Right lung (tissue), 10 donors: ENCODE data around the gene CDH11. TPM values are rescaled to one million over a fixed set of nuclear protein-coding genes. Genes with fewer than 3 reads are reported as not detected.
A peak's percentile ranks its signal among the peaks of the same experiment; 100 is the strongest.

Experiments
- DNase-seq, 2 donors: peaks; one replicate each; pipeline ENCODE4 v3.0.0-alpha.2; 2013
- long read RNA-seq, 8 donors: transcript quantifications; one replicate each; lab custom pipeline, GENCODE V29; 2026
- polyA plus RNA-seq, 5 donors: library from polyadenylated mRNA; unstranded; fragments of 120-200 nt; gene quantifications; one replicate each; pipeline versions ENCODE4 v1.2.1 to v1.2.3, GENCODE V29; 2013; ENCODE audit warnings: inconsistent platforms in 1 of 5, low replicate concordance in 1 of 5; ENCODE audit not compliant: insufficient read length in 5 of 5, insufficient read depth in 1 of 5

Gene CDH11, protein sequence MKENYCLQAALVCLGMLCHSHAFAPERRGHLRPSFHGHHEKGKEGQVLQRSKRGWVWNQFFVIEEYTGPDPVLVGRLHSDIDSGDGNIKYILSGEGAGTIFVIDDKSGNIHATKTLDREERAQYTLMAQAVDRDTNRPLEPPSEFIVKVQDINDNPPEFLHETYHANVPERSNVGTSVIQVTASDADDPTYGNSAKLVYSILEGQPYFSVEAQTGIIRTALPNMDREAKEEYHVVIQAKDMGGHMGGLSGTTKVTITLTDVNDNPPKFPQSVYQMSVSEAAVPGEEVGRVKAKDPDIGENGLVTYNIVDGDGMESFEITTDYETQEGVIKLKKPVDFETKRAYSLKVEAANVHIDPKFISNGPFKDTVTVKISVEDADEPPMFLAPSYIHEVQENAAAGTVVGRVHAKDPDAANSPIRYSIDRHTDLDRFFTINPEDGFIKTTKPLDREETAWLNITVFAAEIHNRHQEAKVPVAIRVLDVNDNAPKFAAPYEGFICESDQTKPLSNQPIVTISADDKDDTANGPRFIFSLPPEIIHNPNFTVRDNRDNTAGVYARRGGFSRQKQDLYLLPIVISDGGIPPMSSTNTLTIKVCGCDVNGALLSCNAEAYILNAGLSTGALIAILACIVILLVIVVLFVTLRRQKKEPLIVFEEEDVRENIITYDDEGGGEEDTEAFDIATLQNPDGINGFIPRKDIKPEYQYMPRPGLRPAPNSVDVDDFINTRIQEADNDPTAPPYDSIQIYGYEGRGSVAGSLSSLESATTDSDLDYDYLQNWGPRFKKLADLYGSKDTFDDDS
- 100 to 1,000 TPM; 251 to 340 (median 284) TPM for polyA plus RNA-seq
- long read RNA-seq, donor 1, full-length matches to known transcripts = 39 of 46 reads
- long read RNA-seq, donor 1, partial matches to known transcripts = 7 of 46 reads
- long read RNA-seq, donor 1, other reads (novel, unspliced or antisense) = 0 of 46 reads
- long read RNA-seq, donor 2, full-length matches to known transcripts = 27 of 27 reads
- long read RNA-seq, donor 2, partial matches to known transcripts = 0 of 27 reads
- long read RNA-seq, donor 2, other reads (novel, unspliced or antisense) = 0 of 27 reads
- long read RNA-seq, donor 3, full-length matches to known transcripts = 10 of 18 reads
- long read RNA-seq, donor 3, partial matches to known transcripts = 8 of 18 reads
- long read RNA-seq, donor 3, other reads (novel, unspliced or antisense) = 0 of 18 reads
- long read RNA-seq, donor 4, full-length matches to known transcripts = 30 of 30 reads
- long read RNA-seq, donor 4, partial matches to known transcripts = 0 of 30 reads
- long read RNA-seq, donor 4, other reads (novel, unspliced or antisense) = 0 of 30 reads
- long read RNA-seq, donor 5, full-length matches to known transcripts = 28 of 47 reads
- long read RNA-seq, donor 5, partial matches to known transcripts = 19 of 47 reads
- long read RNA-seq, donor 5, other reads (novel, unspliced or antisense) = 0 of 47 reads
- long read RNA-seq, donor 6, full-length matches to known transcripts = 55 of 68 reads
- long read RNA-seq, donor 6, partial matches to known transcripts = 13 of 68 reads
- long read RNA-seq, donor 6, other reads (novel, unspliced or antisense) = 0 of 68 reads
- long read RNA-seq, donor 7, full-length matches to known transcripts = 18 of 24 reads
- long read RNA-seq, donor 7, partial matches to known transcripts = 6 of 24 reads
- long read RNA-seq, donor 7, other reads (novel, unspliced or antisense) = 0 of 24 reads
- long read RNA-seq, donor 8, full-length matches to known transcripts = 17 of 17 reads
- long read RNA-seq, donor 8, partial matches to known transcripts = 0 of 17 reads
- long read RNA-seq, donor 8, other reads (novel, unspliced or antisense) = 0 of 17 reads

DNA sequence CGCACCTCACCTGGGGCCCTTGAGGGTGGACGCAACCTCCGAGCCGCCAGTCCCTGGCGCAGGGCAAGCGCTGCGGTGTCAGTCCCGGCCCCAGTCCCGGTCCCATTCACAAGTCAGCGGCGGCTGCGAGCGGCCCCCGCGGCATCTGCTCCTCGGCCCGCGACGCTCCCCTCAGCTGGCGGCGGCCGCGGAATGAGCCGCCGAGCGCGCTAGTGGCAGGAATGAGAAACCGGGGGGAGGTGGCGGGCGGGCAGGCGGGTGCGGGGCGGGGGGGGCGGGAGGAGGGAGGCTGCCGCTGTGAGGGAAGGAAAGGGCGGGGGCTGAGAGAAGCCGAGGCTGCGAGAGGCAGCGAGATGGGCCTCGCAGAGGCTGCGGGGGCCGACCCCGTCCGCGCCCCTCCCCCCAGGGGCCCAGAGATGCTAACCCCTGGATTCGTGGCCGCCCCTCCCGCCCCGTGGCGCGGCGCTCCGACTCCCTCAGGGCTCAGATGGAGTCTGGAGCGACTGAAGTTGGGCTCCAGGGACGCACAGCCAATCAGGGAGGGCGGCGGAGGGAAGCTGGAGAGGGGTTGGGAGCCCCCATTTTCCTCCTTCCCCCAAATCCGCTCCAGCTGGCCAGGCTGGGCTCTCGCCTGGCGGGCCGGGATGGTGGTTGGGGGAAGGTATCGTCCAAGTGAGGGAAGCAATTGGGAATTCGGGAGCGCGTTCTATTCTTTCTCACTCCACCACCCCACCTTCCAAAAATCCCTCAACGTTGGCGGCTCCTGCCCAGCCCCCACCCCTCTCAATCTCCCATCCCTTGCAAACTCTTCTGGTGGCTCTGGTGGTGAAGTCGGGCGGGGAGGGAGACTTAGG, at the start of gene CDH11:
Gene CDH11 (minus strand): TSS at position 194 of the 854 bp plus-strand sequence. CDS start 117,194 bp downstream, outside the sequence.
- DNase-seq = peak; percentile 91

DNA sequence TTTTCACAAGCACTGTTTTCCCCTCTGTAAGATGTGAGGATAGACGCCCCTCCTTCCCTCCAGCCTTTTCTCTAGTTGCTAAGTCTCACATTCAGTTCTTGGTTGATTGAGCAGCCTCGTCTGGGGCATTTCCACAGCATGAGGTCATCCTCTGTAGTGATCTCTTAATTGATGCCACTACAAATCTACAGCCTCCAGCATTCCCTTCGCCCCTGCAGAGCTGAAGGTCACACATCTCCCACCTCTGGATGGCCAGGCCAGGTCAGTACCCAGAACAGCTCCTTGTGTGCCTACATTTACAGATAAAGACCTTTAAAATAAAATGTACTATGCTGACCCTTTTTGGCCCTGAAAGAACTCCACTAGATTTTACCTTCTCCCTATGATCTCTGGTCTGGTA, 32.5 kb upstream of the CDH11 start:
- DNase-seq = no peak

DNA sequence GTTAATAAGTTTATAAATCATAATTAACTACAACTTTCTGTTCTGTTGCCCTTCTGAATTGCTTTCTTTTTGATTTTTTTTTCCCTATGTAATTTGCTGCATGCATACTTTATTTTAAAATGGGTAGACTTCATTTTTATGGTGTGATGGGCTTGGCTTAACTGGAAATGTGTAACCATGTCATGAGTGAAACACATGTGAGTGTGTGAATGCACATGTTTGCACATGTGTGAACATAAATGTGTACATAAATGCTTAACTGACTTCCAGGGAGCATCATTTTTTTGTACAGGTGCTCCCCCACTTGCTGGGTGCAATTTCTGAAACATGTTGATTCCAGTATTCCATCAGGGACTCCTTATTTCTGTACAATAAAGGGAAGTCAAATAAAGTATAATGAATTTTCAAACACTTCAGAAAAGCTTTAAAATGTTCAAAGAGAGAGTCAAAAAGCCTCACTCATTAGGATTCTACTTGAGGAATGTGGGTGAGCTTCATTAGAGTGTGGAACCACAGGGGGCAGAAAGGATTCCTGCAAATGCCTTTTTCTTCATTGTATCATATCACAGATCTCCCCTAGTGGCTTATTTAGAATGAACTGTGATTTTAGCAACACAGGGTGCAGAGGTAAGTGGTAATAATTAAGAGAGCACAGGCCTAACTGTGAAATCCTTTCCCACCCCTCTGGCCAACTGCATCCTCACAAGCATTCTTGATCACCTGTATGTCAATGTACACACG, 31.7 kb upstream of the CDH11 start:
- DNase-seq = no peak

DNA sequence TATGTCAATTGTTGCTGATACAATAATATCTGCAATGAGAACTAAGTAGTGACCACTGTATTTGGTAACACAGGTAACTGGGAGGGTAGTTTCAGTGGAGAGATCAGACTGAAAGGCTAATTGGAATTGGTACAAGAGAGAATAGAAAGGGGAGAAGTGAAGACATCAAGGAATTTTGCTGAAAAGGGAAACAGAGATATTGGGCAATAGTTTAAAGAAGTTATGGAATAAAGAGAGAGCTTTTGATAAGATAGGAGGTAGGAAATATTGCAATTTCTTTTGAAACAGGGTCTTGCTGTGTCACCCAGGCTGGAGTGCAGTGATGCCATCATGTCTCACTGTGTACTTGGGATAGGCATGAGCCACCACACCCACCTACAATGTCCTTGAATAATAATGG, 26.9 kb upstream of the CDH11 start:
- no peak for DNase-seq

DNA sequence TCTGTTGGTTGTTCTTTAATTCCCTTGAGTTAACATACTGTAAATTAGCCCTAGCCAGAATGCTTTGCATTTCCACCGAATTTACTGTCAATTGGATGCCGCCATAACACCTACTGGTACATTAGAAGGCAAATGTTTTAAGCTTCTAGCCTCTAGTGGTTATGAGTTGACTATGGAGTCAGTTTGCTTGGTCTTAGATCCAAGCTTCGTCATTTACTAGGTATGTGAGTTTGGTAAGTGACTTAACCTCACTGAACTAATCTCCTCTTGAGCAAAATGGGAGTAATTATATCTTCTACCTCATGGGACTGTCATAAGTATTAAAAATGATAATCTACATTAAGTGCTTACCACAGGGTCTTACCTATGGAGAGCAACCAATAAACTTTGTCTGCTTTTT, 20.4 kb upstream of the CDH11 start:
- no peak for DNase-seq

DNA sequence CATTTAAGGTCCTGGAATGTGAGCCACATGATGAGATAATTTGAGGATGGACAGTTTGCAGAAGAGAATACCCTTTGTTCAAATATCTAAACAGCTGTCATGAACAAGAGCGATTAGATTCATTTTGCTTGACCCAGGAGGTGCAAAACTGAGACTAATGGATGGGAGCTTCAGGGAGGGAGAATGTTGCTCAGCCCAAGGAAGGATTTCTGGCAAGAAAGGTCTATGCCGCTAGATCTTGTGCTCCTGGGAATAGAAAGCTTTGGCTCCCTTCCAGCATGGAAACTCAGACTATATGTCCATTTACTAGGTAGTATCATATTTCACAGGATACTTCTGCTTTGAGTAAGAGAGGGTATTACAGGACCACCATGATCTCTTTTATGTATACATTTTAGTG, 14.8 kb upstream of the CDH11 start:
- DNase-seq = no peak

DNA sequence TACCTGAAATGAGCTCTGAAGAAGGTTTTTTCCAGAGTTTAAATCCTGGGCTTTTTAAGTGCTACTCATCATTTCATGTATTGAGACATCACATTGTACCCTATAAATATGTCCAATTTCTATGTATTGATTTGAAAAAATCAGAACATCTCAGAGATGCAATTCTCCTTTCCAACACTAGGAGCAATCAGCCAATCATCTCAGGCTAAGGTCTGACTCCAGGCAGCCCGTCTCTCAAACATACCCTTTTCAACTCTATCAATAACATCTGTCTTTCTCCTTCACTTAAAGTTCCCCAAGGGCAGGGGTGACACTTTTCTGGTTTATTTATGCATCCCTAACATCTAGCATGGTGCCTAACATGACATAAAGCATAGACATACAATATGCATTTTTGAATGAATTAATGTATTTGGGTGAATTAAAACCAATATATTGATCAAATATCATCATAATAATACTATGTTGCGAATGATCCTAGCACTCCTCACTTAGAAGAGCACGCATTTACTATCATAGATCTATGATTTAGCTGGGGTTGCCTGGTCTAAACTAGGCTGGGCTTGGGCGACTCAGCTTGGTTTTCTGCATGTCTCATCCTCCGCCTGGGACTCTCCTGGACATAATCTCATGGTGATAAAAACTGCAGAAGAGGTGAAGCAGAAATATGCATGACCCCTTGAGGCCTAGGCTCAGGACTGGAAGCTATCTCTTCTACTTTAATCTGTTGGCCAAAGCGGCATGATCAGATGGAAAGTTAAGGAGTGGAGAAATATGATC, 5.2 kb upstream of the CDH11 start:
- DNase-seq = no peak

DNA sequence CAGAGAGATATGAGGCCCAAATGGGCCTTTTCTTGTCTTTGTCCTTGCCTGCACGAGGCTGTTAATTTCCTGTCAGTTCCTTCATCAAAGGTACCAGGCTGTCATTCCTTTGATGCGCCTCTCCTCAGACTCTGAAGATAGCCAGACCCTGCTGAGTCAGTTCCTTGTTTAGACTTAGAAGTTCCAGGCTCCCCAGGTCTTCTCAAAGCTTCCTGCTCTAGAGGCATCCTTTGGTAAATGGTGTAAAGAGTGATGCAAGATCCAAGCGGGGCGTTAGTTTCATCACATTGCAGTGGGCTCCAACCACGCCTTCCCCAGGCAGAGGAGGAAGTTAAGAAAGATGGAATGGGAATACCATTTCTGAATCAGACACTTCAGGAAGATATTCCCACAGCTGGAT, 4.0 kb upstream of the CDH11 start:
- no peak for DNase-seq

DNA sequence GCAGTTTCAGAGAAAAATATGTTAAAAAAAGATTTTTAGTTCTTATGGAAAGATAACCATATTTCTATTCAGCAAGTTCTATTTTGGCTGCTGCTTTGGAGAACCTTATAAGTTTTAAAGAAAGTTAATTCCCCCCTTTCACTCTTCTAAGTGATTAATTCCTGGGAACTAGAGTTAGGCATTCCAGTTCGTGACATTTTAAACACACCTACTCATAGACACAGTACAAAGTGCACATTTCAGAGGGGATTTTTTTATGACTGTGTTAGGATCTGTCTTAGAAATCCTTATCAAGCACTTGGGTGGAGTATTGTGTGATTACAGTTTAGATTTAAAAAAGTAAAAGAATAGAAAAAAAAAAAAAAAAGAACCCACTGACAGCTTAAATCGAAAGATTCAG, 3.5 kb upstream of the CDH11 start:
- DNase-seq = no peak

DNA sequence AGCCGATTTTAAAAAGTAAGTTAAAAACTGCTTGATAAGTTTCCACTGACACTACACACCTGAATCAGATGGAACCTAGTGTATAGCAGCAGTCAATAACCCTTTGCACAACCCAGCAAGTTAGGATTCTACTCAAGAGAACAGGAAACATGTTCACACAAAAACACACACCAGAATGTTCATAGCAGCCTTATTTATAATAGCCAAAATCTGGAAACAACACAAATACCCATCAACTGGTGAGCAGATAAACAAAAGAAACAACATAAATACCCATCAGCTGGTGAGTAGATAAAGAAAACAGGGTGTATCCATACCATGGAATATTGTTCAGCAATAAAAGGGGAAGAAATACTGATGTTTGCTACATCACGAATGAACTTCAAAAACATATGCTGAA, 2.7 kb upstream of the CDH11 start:
- no peak for DNase-seq

DNA sequence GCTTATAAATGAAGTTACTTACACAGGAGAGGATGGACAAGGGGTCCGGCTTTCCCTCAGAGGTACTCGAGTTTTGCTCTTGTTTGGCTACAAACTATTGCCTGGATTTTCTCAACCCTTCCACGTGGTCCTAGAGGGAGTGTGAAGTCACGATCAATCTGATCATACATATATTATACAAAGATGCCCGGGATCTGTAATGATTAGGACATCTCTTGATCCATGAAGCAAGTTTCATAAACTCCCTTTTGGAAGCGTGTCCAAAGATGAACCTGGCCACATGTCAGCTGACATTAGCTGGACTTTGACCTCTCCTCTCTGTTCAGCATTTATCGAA, 2.3 kb upstream of the CDH11 start:
- DNase-seq = no peak

DNA sequence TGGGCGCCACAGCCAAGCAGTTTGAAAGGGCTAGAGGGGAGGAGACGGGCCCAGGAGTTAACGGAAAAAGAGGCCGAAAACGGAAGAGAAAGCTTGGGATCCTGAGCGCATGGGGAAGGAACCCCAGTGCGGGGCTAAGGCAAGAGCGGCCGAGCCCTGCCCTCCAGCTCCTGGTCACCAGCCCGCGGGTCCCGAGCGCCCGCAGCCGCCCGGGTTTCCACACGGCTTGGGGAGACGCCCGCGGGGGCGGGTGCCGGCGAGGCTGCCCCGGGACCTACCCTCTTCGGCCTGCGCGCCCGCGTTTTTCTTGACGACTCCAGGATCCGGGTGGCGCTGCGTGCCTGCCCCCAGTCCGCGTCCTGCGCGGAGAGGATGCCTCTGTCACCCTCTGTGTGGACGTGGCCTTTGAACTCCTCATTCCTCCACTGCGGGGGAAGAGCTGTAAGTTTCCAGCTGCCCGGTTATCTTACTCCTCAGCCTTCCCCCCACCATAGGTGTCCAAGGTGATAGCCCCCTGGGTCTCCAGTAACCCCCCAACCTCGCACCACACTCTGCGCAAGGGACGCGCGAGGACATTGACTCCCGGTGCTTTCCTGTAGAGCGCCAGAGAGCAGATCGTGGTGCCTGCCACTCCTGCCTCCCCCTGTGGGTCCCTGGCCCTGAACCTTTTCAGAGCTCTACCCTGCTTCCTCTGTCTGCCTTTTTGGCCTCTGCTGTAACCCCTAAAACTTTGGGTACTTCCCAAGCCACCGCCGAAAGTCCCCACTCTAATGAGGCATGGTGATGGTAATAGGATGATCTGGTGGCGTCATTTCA, 1.7 kb upstream of the CDH11 start:
- DNase-seq = peak in 1 of 2 donors; percentile 49

DNA sequence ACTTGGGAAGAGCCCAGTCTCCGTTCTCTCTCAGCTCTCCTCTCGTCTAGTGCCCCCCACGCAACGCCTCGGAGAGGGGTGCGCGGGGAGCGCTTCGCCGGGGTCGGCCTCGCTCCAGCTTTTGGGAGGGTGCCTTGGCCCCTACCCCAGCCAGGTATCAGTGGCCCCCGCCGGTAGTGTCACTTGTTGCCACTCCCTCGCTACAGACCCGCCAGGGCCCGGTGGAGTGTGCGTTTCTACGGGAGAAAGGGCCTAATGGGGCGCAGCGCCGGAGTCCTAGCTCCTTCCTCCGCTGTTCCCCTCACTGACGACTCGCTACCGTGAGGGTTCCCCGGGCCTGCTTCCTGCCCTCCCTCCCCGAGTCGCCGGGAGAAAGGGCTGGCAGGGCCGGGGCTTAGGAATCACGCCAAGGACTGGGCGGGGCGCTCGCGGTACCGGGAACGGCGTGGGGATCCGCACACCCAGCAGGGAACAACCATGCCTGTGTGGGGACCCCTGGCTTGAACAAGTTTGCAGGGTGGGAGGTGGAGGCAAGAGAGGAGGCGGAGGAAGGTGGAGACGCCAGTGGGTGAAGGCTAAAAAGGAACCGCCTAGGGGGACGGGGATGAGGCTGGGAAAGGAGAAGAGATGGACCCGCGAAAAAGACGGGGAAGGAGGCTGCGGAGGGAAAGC, 997 bp upstream of the CDH11 start:
- DNase-seq = peak; percentile 78 to 79

DNA sequence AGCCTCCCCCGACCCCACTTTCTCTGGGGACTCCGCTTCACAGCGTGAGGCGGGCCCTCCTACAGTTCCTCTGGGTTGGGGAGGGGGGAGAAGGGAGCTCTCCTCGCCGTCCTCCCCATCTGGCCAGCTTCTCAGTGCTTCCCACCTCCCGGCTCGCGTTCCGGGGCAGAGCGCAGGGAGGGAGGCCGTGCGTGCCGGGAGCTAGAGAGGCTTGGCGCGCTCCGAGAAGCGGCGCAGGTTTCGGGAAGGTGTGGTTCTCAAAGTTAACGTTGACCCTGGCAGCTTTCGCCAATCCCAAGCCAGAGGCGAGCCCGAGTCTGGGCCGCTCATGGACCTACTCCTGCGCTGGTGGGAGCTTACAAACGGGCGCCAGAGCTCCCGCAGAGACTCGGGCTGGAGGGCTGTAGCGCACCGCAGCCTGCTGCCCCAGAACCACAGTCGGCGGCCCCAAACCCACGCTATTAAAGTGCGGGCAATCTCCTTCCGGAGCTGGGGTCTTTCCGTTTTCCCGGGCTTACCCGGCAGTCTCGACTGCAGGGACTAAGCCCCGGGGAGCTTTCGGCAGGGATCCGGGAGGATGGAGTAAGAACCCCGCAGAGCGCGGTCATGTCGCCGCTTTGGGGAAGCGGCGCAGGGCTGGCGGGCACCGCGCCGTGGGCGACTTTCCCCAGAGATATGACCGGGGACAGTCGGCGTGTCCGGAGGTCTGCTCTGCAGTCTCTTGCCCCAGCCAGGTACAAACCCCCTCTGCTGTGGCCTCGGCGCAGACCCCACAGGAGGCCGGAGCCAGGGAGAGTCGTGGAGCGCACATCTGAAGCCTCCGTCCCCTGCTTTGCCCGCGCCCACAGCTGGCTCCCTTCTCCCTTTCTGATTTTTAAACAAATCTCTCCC, 787 bp downstream of the CDH11 start:
- DNase-seq = peak in 1 of 2 donors; percentile 22

DNA sequence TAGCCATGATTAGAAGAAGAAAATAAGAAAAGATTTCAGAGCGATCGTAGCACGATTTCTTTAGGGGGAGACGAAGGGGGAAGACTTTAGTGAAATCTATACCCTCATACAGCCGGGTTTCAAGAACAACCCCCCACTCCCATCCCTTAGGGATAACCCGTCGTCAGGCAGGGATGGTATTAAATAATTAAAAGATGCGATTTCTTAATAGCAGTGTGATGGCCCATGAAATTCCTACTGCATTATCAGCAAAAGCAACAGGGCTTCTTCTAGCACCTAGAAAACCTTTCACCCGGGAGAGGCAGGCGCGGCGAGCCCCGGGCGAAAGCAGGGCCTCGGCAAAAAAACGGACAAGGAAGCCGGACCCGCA, 1.4 kb downstream of the CDH11 start:
- DNase-seq = no peak
